ENCODE data around the gene SPAST.
"Not testable (repeated sequence)": the region's sequence is repeated elsewhere in the genome, so short reads cannot be mapped to it uniquely, and the experiment has no call there.

SPAST gene

DNA sequence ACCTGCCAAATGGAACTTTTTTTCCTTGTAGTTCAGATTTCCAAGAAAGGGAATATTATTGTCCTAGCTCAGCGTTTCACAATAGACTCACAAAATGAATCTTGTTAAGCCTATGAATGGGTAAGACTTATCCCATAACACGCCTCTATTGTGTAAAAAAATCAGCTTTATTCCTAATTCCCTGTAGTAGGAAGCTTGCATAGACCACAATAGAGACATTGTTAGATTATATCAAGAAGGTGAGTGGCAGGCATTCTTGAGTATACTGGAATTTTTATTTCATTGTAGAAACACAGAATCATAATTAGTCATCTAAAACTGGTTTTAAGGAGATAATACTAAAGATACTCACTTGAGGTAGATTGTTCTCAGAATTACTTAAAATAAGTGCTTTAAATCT lies 55.8 kb downstream of the SPAST start:
- DNase-seq (ENCODE audit: low read depth in 3 of 3, low spot score in 1 of 3), result no peak

DNA sequence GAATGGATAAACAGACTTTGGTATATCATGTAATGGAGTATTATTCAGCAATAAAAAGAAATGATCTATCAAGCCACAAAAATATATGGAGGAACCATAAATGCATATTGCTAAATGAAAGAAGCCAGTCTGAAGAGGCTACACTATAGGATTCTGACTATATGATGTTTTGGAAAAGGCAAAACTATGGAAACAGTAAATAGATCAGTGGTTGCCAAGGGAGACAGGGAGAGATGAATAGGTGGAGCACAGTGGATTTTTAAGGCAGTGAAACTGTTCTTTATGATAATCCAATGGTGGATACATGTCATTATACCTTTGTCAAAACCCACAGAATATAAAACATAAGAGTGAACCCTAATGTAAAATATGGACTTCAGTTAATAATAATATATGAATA lies 61.3 kb downstream of the SPAST start:
- no peak for DNase-seq (ENCODE audit: low read depth in 3 of 3, low spot score in 1 of 3)

GRCh38 chr2:32128636-32129035 lies 65.3 kb downstream of the SPAST start:
- no peak for DNase-seq (ENCODE audit: low read depth in 3 of 3, low spot score in 1 of 3)

GRCh38 chr2:32129086-32129485 lies 65.7 kb downstream of the SPAST start:
- no peak for DNase-seq (ENCODE audit: low read depth in 3 of 3, low spot score in 1 of 3)

DNA sequence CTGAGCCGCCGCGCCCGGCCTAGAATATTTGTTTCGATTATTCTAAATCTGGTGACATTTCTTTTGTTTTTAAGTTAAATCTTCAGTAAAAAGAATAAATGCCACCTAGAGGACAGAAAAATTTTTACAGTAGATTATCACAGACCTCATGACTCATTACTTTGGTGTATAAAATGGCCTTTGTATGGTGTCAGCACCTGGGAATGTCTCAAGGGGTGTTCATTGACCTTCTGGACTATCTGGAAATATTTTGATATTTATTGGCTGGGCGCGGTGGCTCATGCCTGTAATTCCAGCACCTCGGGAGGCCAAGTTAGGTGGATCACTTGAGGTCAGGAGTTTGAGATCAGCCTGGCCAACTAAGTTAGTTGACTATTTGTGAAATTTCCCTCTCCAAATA lies 72.1 kb downstream of the SPAST start:
- no peak for DNase-seq (ENCODE audit: low read depth in 3 of 3, low spot score in 1 of 3)

- DNase-seq (ENCODE audit: low read depth in 3 of 3, low spot score in 1 of 3), result no peak
Measured at GRCh38 chr2:32136097-32136496, 72.7 kb downstream of the SPAST start.

GRCh38 chr2:32151544-32151943 lies 88.2 kb downstream of the SPAST start:
- not testable (repeated sequence) for DNase-seq (ENCODE audit: low read depth in 3 of 3, low spot score in 1 of 3)

DNA sequence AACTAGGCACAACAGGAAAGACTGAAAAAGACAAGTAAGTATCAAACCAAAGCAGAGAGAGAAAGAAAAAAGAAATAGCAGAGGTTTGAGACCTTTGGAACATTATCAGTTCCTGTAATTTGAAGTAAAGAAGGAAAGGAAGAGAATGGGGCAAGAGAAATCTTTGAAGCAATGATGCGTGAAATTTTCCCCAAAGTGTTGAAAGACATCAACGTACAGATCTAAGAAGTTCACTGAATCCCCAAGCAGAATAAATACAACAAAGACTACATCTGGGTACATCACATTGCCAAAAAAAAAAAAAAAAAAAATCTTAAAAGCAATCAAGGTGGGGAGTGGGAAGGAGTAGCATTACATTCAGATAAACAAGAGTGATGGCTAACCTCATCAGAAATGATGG lies 96.3 kb downstream of the SPAST start:
- no peak for DNase-seq (ENCODE audit: low read depth in 3 of 3, low spot score in 1 of 3)

DNA sequence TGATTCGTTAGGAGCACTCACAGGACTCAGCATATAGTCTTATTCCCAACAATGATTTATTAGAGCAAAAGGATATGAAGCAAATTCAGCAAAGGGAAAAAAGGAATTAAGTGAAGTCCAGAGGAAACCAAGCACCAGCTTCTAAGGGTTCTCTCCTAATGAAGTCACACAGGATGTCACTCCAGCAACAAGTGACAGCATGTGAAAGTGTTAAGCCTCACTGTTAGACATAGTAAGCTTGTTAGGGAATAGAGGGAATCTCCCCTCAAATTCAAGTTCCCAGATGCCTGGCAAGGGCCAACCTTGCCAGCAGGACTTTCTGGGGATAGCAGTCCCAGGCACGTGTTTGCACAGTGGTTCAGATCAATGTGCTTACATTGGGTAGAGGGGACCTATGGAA lies 97.9 kb downstream of the SPAST start:
- DNase-seq (ENCODE audit: low read depth in 3 of 3, low spot score in 1 of 3), result no peak

DNA sequence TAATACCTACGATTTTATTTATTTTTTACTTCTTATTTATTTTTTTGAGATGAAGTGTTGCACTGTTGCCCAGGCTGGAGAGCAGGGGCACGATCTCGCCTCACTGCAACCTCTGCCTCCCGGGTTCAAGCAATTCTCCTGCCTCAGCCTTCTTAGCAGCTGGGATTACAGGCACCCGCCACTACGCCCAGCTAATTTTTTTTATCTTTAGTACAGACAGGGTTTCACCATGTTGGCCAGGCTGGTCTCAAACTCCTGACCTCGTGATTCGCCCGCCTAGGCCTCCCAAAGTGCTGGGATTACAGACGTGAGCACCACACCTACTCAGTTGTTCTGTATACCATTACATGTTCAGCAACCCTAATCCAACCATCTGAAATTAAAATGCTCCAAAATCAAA lies 100.9 kb downstream of the SPAST start:
- DNase-seq (ENCODE audit: low read depth in 3 of 3, low spot score in 1 of 3), result not testable (repeated sequence)

DNA sequence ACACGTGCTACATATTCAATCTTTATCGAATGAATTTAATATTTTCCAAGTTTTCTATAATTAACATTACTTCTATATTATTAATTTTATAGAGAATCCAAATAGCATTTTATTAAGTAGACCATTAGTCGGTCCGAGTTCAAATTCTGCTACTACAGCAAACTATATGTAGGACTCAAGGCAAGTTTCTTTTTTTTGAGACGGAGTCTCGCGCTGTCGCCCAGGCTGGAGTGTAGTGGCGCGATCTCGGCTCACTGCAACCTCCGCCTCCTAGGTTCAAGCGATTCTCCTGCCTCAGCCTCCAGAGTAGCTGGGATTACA lies 101.6 kb downstream of the SPAST start:
- not testable (repeated sequence) for DNase-seq (ENCODE audit: low read depth in 3 of 3, low spot score in 1 of 3)

- DNase-seq (ENCODE audit: low read depth in 3 of 3, low spot score in 1 of 3), result no peak
Measured at GRCh38 chr2:32166115-32166574, 102.8 kb downstream of the SPAST start.

DNA sequence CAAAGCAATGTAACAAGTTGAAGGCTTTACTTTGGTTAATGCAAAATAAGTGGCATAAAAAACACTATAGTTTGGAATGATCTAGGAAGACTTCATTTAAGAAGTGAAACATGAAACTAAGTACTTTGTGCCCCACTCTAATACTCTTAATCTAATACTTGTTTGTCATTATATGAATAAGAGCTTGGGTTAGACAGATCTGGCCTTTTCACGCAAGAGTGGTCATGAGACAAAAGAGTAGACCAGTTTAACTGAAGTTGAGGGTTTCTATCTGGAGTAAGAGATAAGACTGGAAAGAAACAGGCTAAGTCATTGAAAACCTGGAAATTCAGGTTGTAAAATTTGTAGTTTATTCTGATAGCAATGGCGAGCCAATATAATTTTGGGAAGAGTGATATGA lies 105.2 kb downstream of the SPAST start:
- no peak for DNase-seq (ENCODE audit: low read depth in 3 of 3, low spot score in 1 of 3)

GRCh38 chr2:32172870-32173269 lies 109.5 kb downstream of the SPAST start:
- DNase-seq (ENCODE audit: low read depth in 3 of 3, low spot score in 1 of 3), result no peak

DNA sequence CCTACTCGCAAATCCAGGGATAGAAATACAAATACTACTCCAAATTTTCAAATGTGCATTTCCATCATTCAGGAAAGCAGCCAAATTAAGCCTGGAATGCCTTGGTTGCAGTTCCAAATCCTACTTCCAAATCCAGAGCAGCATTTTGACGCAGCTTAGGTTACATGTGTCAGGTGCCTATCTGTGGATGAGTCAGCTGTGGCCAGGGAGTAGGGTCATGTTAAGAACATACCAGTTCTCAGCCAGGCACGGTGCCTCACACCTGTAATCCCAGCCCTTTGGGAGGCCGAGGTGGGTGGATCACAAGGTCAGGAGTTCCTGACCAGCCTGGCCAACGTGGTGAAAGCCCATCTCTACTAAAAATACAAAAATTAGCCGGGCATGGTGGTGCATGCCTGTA lies 119.3 kb downstream of the SPAST start:
- no peak for DNase-seq (ENCODE audit: low read depth in 3 of 3, low spot score in 1 of 3)

DNA sequence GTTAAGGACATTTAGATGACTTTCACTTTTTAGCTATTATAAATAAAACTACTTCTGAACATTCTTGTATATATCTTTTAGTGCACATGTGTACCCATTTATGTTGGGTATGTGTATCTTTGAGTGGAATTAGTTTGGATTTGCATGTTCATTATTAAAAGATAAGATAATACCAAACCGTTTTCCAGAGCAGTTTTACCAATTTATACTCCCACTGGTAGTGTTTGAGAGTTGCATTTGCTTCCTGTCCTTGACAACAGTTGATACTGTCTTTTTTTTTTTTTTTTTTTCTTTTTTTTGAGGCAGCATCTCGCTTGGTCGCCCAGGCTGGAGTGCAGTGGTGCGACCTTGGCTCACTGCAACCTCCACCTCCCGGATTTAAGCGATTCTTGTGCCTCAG lies 125.7 kb downstream of the SPAST start:
- DNase-seq (ENCODE audit: low read depth in 3 of 3, low spot score in 1 of 3), result no peak

DNA sequence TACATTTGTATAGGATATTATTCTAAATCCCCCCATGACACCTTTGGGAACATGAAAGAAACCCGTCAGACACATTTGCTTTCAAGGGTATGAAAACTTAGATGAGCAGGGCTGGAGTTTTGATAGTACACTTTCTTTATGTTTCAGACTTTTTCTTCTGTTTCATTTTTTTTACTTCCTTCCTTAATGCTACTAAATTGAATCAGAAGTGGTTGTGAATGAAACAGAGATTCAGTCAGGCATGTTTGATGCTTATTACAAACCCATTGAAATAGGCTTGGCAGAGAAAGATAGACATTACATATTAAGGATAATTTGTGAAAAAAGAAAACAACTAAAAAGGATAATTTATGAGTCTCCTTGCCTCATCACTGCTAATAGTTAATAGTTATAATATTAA lies 129.1 kb downstream of the SPAST start:
- no peak for DNase-seq (ENCODE audit: low read depth in 3 of 3, low spot score in 1 of 3)

- no peak for DNase-seq (ENCODE audit: low read depth in 3 of 3, low spot score in 1 of 3)
Measured at GRCh38 chr2:32200814-32201213, 137.5 kb downstream of the SPAST start.

DNA sequence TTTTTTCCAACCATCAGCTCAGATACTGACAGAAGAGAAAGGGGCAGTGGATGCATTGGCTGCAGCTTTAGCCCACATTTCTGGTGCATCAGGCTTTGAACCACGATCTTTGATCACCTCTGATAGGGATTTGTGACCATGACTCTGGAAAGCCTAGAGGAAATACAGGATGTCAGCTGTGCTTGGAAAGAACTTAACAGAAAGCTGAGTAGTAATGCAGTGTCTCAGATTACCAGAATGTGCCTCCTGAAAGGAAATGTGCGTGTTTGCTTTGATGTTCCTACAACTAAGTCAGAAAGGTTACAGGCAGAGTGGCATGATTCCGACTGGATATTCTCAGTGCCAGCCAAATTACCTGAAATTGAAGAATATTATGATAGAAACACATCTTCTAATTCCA lies 140.1 kb downstream of the SPAST start:
- DNase-seq (ENCODE audit: low read depth in 3 of 3, low spot score in 1 of 3), result not testable (repeated sequence)

Data from stimulated activated CD4-positive, alpha-beta T cell treated with anti-CD3 and anti-CD28 coated beads, TNF-alpha, amount 100 ng/mL, for 1 hour (primary cell).